ENCODE measurements around the gene OR10P1. TPM values are rescaled to one million over a fixed set of nuclear protein-coding genes. Genes with fewer than 3 reads are reported as not detected.

The OR10P1 gene
- total RNA-seq, 1 donor from 2014 or later: not detected

DNA sequence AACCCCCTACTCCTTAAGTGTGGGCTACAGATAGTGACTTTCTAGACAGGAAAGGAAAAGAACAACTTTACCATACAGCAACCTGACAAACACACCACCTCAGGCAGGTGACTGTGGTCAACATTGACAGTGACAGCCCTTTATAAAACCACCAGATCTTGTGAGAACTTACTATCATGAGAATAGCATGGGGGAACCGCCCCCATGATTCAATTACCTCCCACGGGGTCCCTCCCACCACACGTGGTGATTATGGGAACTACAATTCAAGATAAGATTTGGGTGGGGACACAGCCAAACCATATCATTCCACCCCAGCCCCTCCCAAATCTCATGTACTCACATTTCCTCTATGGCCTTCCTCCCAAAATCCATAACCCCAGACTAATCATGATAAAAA lies 16.3 kb downstream of the OR10P1 start:
- peaks cover 10% of the 10 kb centered on the region for H3K27me3 ChIP-seq
- no peak overlapping the region for H3K27ac ChIP-seq
- H3K79me2 ChIP-seq (ENCODE audit: low read depth): no peaks in the 10 kb centered on the region
- no peak overlapping the region for H3K27ac Mint-ChIP-seq
- H3K4me3 Mint-ChIP-seq: no peak overlapping the region
- H3K4me3 ChIP-seq: no peak overlapping the region
- no peak overlapping the region for H3K9ac ChIP-seq
- DNase-seq (ENCODE audit: low spot score): no peak
- H3F3A ChIP-seq (ENCODE audit: low read depth): no peaks in the 10 kb centered on the region
- no peaks in the 10 kb centered on the region for H4K20me1 ChIP-seq (ENCODE audit: low read depth)
- TF ChIP-seq EZH2phosphoT487 (IDR thresholded peaks at IDR 0.05) (no peak), EZH2 (IDR thresholded peaks at IDR 0.05) (no peak)
- TF ChIP-seq, protein P1, sequence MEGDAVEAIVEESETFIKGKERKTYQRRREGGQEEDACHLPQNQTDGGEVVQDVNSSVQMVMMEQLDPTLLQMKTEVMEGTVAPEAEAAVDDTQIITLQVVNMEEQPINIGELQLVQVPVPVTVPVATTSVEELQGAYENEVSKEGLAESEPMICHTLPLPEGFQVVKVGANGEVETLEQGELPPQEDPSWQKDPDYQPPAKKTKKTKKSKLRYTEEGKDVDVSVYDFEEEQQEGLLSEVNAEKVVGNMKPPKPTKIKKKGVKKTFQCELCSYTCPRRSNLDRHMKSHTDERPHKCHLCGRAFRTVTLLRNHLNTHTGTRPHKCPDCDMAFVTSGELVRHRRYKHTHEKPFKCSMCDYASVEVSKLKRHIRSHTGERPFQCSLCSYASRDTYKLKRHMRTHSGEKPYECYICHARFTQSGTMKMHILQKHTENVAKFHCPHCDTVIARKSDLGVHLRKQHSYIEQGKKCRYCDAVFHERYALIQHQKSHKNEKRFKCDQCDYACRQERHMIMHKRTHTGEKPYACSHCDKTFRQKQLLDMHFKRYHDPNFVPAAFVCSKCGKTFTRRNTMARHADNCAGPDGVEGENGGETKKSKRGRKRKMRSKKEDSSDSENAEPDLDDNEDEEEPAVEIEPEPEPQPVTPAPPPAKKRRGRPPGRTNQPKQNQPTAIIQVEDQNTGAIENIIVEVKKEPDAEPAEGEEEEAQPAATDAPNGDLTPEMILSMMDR (IDR thresholded peaks at IDR 0.05): no peak
- H3K4me1 ChIP-seq: no peaks in the 10 kb centered on the region
- no peaks in the 10 kb centered on the region for H3K9me3 ChIP-seq (ENCODE audit: low read depth)
- peaks cover 11% of the 10 kb centered on the region for H3K27me3 Mint-ChIP-seq (ENCODE audit: insufficient read depth, low read depth)
- peaks cover 18% of the 10 kb centered on the region for H3K9me3 Mint-ChIP-seq
- H3K4me2 ChIP-seq: no peak overlapping the region
- no peak overlapping the region for H2AFZ ChIP-seq (replicated peaks)
- H3K4me1 Mint-ChIP-seq: no peaks in the 10 kb centered on the region
- H3K36me3 ChIP-seq: no peaks in the 10 kb centered on the region
- no peaks in the 10 kb centered on the region for H3K36me3 Mint-ChIP-seq

DNA sequence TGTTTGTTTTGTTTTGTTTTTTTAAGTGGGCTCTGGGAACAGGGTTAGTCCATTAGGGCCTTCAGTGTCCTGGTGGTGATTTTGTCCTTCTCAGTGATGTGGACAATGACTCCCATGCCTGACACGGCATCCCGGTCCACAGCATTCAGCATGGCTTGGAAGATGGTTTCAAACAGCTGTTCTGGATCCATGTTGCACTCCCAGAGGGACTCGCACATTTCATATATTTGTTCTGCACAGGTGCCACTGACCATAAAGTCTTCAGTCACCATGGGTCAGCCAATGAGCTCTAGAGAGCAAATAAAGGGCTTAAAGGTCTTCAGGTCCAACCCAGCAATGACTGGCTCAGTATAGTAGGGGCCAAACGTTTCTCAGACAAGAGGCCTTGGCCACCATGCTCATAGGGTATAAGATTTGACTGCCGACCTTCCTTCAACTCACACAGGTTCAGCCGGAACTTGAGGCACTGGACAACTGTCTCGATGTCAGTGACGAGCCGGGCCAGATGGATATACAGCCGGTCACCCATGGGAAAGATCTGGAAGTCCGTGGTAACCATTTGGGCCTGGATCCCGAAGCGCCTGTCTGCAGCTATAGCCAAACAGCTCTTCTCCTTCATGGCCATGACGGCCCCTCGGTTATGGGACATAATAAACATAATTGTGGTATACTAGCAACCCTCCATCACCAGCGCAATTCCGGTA lies 18.0 kb downstream of the OR10P1 start:
- H3K36me3 ChIP-seq: no peaks in the 10 kb centered on the region
- H3K27ac ChIP-seq: no peak overlapping the region
- no peaks in the 10 kb centered on the region for H3K9me3 ChIP-seq (ENCODE audit: low read depth)
- Mint-ChIP-seq H3K27me3 (ENCODE audit: insufficient read depth, low read depth) (peaks cover 11% of the 10 kb centered on the region), H3K4me1 (no peaks in the 10 kb centered on the region), H3K9me3 (peaks cover 9% of the 10 kb centered on the region), H3K4me3 (no peak overlapping the region), H3K27ac (no peak overlapping the region), H3K36me3 (no peaks in the 10 kb centered on the region)
- no peaks in the 10 kb centered on the region for H4K20me1 ChIP-seq (ENCODE audit: low read depth)
- no peak overlapping the region for H3K9ac ChIP-seq
- no peaks in the 10 kb centered on the region for H3K79me2 ChIP-seq (ENCODE audit: low read depth)
- no peaks in the 10 kb centered on the region for H3F3A ChIP-seq (ENCODE audit: low read depth)
- H2AFZ ChIP-seq (replicated peaks): no peak overlapping the region
- peaks cover 10% of the 10 kb centered on the region for H3K27me3 ChIP-seq
- no peak overlapping the region for H3K4me2 ChIP-seq
- no peak for DNase-seq (ENCODE audit: low spot score)
- no peak overlapping the region for H3K4me3 ChIP-seq
- no peaks in the 10 kb centered on the region for H3K4me1 ChIP-seq
- TF ChIP-seq EZH2phosphoT487 (IDR thresholded peaks at IDR 0.05): no peak
- TF ChIP-seq, protein P1 (IDR thresholded peaks at IDR 0.05): no peak
- TF ChIP-seq EZH2 (IDR thresholded peaks at IDR 0.05): no peak

GRCh38 chr12:55657212-55657611 lies 20.5 kb downstream of the OR10P1 start:
- Mint-ChIP-seq H3K36me3 (no peaks in the 10 kb centered on the region), H3K9me3 (peaks cover 4% of the 10 kb centered on the region), H3K4me3 (no peak overlapping the region), H3K27me3 (ENCODE audit: insufficient read depth, low read depth) (peaks cover 8% of the 10 kb centered on the region), H3K27ac (no peak overlapping the region), H3K4me1 (no peaks in the 10 kb centered on the region)
- Histone ChIP-seq H3F3A (ENCODE audit: low read depth) (no peaks in the 10 kb centered on the region), H3K36me3 (no peaks in the 10 kb centered on the region), H3K4me3 (no peak overlapping the region), H3K79me2 (ENCODE audit: low read depth) (no peaks in the 10 kb centered on the region), H3K4me2 (no peak overlapping the region), H3K27ac (no peak overlapping the region), H2AFZ (replicated peaks) (no peak overlapping the region), H3K9me3 (ENCODE audit: low read depth) (no peaks in the 10 kb centered on the region), H3K9ac (no peak overlapping the region), H4K20me1 (ENCODE audit: low read depth) (no peaks in the 10 kb centered on the region), H3K4me1 (no peaks in the 10 kb centered on the region), H3K27me3 (peaks cover 10% of the 10 kb centered on the region)
- DNase-seq (ENCODE audit: low spot score): no peak
- TF ChIP-seq EZH2 (IDR thresholded peaks at IDR 0.05): no peak
- no peak for TF ChIP-seq EZH2phosphoT487 (IDR thresholded peaks at IDR 0.05)
- TF ChIP-seq, protein P1 (IDR thresholded peaks at IDR 0.05): no peak
